ENCODE results near the gene SSC5D.
A peak's percentile ranks its signal among the peaks of the same experiment; 100 is the strongest.

Gene SSC5D

DNA sequence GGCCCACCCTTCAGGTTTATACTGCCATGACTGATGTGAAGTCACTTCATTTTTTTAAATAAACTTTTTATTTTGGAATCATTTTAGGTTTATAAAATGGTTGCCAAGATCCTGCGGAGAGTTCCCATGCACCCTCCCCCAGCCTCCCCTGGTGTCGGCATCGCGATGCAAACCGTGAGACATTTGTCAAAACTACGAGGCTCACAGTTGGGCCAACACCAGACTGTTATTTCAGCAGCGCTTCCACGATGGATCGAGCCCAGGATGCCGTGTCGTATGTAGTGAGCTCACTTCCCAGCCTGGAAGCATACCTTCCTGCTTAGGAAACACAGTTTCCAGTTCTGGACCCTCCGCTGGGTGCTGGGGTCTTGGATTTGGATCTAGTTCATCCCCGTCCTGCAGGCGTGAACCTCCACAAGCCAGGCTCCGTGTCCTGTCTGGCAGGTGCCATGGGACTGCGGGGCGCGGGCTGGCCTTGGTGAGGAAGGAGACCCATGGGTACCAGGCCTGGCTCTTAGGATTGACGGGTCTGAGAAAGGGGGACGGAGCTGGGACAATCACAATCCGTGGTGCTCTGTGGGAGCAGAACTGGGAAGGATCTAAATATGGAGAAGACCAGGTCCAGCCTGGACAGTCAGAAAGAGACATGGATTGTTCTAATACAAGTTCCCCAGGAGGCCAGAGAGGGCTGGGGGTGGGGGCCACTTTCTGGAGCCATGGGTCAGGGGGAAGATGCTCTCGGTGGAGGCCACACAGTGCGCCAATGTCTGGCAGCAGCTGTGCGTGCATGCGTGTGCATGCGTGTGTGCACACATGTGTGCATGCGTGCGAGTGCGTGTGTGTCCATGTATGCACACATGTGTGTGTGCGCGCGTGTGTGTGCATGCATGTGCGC lies 51.1 kb downstream of the SSC5D start:
- DNase-seq = no peak

GRCh38 chr19:55540619-55541018 lies 52.4 kb downstream of the SSC5D start:
- DNase-seq = peak in 1 of 2 experiments; percentile 50

DNA sequence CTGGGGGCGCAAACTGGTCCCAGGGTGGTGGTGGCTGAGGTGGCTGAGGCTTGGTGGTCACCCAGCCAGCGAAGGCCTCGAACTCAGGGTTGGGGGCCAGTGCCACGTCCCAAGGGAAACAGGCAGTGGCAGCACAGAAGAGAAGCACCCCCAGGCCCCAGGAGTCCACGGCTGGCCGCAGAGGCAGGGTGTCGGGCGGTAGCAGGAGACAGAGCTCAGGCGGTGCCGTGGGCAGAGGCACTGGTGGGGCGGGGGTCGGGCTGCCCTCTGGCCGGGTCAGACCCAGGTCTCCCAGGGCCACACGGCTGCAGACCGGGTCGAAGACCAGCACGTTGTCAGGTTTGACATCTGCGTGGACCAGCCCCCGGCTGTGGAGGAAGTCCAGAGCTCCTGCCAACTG lies 52.9 kb downstream of the SSC5D start:
- DNase-seq = no peak

GRCh38 chr19:55542292-55542855 lies 54.1 kb downstream of the SSC5D start:
- no peak for DNase-seq

DNA sequence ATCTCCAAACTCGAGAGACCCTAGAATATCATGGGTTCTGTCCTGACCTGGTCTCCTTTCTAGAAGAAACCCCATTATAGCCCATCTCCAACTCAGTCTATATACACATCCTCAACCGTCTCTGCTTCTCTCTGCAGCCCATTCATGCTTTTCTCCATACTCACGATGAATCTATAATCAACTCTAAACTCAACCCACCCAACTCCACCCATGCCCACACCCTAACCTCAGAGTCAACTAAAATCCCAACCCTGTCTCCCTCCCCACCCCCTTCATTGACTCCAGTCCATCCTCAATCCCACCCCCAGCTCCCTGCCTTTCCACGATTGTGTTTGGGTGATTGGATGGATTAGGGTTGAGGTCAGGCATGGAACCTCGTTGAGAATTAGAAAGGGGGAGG lies 55.3 kb downstream of the SSC5D start:
- DNase-seq = no peak

DNA sequence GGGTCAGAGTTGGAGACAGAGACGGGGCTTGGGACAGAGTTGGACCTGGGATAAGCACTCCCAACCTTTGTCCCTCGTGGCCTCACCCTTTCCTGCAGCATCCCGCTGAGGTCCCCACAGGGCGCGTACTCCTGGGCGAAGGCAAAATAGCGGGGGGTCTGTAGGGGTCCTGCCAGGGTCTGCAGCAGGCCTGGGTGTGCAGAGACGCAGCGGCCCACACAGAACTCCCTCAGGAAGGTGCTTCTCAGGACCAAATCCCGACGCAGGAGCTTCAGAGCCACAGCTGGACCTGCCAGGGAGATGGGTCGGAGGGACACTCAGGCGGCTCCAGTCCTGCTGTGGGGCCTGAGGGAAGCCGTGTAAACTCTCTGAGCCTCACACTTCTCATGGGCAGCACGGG lies 55.8 kb downstream of the SSC5D start:
- DNase-seq = no peak

DNA sequence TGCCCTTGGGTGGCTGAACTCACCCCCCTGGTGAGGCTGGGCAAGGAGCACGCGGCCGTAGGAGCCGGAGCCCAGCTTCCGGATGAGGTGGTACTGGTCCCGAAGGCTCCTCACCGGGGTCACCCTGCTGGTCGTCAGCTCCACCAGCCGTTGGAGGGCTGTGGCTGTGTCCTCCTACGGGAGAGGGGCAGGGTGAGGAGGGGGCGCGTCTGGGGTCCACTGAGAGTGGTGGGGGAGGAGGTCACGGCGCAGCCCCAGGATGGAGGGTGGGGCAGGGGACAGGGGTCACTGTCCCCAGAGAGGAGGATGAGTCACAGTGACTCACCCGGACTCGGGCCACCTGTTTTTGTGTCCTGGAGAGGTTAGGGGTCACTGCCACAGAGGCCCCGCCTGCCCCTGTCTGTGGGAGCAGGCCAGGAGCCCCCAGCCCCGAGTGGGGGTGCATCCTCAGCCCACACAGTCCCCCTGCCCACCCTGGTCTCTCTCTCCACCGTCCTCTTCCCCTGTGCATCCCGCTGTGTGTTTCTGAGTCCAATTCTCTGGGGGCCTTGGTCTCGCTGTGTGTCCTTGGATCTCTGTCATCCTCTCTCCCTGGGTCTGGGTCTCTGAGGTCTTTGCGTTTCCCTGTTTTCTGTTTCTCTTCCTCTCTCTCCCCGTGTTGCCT lies 56.7 kb downstream of the SSC5D start:
- no peak for DNase-seq

- DNase-seq = no peak
Observed at GRCh38 chr19:55545443-55545842, 57.2 kb downstream of the SSC5D start, which contains the start of gene SBK3. Gene SBK3 (minus strand): TSS chr19:55545543. CDS start chr19:55545543, 0 bp downstream.

DNA sequence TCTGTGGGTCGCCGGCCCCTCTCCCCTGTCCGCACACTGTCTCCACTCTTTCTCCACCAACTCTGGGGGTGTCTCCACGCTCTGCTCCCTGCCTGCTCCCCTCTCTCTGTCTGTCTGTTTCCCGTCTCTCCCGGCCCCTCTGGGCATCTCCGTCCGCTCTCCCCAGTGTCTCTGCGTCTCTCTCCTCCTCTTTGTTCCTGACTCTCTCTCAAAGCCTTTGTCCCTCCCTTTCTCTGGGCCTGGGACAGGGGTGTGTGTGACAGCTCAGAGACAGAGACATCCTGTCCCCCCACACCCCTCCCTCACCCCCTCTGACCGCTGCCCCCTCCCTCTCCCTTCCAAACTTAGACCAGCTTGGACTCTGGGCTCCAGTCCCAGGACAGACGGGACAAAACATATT lies 57.8 kb downstream of the SSC5D start:
- no peak for DNase-seq

GRCh38 chr19:55546822-55547614 lies 58.8 kb downstream of the SSC5D start:
- no peak for DNase-seq

DNA sequence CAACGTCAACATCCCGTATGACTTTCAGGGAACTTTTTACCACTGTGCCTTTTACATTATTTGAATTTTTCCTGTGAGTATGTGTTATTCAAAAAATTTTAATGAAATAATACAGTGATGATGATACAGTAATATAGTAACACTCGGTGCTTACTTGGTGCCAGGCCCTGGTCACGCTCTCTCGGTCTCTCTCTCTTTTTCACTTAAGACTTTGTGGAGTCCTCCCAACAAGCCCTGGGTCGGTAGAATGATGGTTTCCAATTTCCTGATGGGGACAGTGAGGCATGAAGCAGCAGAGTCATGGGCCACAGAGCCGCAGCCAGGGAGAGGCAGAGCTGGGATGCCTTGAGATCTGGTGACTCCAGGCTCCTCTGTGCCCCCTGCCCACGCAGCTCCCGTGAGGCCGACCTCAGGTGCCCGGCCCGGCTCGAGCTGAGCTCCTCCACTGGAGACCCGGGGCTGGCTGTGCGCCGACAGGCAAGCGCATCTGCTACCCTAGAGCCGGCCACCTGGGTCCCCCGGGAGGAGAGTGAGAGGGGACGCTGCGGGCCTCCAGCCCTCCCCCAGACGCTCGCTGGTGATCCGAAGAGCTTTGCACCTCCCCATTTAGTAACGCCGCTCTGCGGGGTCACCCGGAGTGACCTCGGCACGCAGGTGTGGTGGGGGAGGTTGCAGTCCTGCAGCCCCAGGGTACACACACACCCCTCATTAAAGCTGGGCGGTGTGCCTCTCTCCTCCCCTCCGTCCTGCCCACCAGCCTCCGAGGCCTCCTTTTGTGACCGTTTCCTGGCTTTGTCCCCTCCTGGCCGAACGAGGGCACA lies 61.5 kb downstream of the SSC5D start:
- peak; percentile 65 to 75 for DNase-seq

DNA sequence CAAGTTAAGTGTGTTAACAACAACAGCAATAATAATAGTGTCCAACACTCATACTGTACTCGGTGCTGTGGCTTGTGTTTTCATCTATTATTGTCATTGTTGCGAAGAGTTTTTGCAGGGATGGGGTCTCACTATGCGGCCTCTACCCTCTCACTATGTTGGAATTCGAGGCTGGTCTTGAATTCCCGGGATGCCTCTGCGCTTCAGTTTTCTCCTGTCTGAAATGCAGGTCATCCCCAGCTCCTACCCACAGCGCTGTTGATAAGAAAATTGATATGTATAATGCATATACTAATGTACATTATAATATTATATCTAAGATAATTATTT lies 62.0 kb downstream of the SSC5D start:
- no peak for DNase-seq

GRCh38 chr19:55552206-55552605 lies 64.0 kb downstream of the SSC5D start:
- no peak for DNase-seq

DNA sequence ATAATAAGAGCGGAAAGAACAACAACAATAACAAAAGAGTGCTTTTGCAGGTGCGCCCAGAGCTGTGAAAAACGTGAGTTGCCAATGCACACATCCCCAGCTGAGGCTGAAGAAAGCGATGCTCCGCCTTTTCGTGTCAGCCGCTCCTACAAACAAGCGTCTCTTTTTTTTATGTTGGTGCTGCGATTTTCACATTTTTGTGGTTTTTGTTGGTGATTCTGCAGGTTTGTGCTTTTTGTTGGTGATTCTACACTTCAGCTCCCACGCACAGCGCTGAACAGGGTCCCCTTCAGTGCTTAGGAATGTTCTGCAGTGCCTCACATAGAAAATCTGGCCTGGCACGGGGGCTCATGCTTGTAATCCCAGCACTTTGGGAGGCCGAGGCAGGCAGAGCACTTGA lies 64.4 kb downstream of the SSC5D start:
- no peak for DNase-seq

GRCh38 chr19:55553217-55554182 lies 65.3 kb downstream of the SSC5D start:
- DNase-seq = no peak

DNA sequence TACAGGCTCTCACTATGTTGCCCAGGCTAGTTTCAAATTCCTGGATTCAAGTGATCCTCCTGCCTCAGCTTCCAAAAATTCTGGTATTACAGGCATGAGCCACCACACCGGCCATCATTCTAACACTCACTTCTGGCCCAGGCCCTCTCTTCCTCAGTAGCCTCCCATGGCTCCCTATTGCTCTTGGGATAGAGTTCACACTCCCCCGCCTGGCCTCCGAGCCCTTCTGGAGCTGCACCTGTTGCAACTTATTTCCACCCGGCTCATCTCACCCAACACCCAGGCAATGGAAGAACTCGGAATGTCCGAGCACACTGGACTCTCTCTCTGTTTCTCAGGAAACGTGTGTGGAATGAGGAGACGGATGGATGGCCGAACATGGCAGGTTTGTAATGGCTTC lies 66.1 kb downstream of the SSC5D start:
- no peak for DNase-seq

- no peak for DNase-seq
Observed at GRCh38 chr19:55554741-55555152, 66.5 kb downstream of the SSC5D start.

DNA sequence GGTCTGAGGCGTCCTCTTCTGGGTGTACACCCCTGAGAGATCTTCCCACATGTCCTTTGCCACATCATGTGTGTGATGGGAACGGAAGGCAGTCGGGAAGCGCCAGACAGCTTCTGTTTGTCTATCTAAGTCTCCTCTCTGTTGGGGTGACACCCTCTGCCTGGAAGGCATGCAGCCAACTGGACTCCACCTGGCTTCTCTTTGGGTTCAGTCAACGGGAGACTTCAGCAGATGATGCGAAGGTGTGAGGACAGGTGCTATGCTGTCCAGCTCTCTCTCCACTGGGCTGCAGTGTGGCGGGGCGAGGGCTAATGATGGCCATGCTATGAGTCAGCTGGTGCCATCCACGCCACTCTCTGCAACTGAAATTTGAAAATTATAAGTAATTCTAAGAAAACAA lies 71.4 kb downstream of the SSC5D start:
- no peak for DNase-seq

DNA sequence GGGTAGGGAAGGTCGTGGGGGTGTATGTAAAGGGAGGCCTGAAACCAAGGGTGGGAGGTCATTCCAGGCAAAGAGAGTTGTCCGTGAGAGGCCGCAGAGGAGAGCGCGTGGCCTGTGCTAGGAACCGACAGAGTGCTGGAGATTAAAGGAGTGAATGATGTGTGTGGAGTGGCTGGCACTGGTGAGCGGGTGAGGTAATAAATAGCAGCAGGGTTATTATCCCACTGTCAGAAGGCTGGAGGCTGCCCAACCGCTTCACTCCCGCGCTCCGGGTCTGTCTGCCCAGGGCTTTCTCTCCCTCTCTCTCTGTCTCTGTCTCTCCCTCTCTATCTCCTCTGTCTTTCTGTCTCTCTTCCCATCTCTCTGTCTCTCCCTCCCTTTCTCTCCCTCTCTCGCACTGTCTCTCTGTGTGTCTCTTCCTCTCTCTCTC lies 75.0 kb downstream of the SSC5D start:
- DNase-seq = peak in 1 of 2 experiments; percentile 41

DNA sequence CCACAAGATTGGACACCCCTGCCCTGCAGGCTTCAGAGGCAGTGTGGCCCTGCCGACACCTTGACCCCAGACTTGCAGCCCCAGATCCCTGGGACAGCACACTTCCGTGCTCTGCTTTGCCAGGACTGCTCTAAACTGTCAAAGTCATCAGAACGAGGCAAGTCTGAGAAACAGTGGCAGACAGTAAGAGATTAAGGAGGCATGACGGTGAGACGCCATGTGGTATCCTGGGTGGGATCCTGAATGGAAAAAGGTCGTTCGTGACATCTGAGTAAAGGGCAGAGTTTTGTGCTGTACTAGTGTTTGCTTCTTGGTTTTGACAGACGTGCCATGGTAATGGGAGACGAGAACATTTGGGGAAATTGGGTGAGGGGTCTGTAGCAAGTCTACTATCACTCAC lies 78.6 kb downstream of the SSC5D start:
- no peak for DNase-seq

- no peak for DNase-seq
Observed at GRCh38 chr19:55567708-55568328, 79.6 kb downstream of the SSC5D start.
